Ascending aorta (tissue), 2 donors: ENCODE results near the gene PRIMA1. TPM values are rescaled to one million over a fixed set of nuclear protein-coding genes. Genes with fewer than 3 reads are reported as not detected.

Experiments used
- DNase-seq, 2 donors: peaks; one replicate each; pipeline ENCODE4 v3.0.0-alpha.2; 2019; ENCODE audit warnings: low spot score in 2 of 2
- H3K27ac ChIP-seq, 2 donors: fragments of 200-600 bp; sonication (generic); one replicate each; pipeline ENCODE4 v1.5.1; 2016 to 2017; ENCODE audit warnings: mild to moderate bottlenecking in 1 of 2
- H3K27me3 ChIP-seq: fragments of 200-600 bp; sonication (generic); one replicate; pipeline ENCODE4 v1.5.1; 2017
- H3K36me3 ChIP-seq, 2 donors: fragments of 200-600 bp; sonication (generic); one replicate each; pipeline ENCODE4 v1.5.1; 2016
- H3K4me1 ChIP-seq, 2 donors: fragments of 200-600 bp; sonication (generic); one replicate each; pipeline ENCODE4 v1.5.1; 2016 to 2017; ENCODE audit warnings: mild to moderate bottlenecking in 1 of 2
- H3K4me3 ChIP-seq, 2 donors: fragments of 200-600 bp; sonication (generic); one replicate each; pipeline ENCODE4 v1.5.1; 2016 to 2017; ENCODE audit warnings: mild to moderate bottlenecking in 1 of 2
- H3K9me3 ChIP-seq, 2 donors: fragments of 200-600 bp; sonication (generic); one replicate each; pipeline ENCODE4 v1.5.1; 2016
- CTCF ChIP-seq, 3 experiments: fragments of 200-600 bp in 2 of 3; fragments of 450-650 bp in 1 of 3; sonication (generic) in 2 of 3; IDR thresholded peaks; one replicate each; pipeline ENCODE4 v1.5.1; 2016 to 2019; ENCODE audit warnings: antibody characterized with exemption in 3 of 3, mild to moderate bottlenecking in 1 of 3, moderate library complexity in 1 of 3
- intact Hi-C: fragments of 100-400 bp; cut with DNase I; formaldehyde crosslinking; loops from one replicate; pipeline ENCODE4 v1.15.1; 2023
- total RNA-seq: library from RNA; depleted of rRNA; stranded (reverse); fragments of >200 nt; gene quantifications from one replicate; pipeline ENCODE4 v1.1.0, GENCODE V29; 2016

The PRIMA1 gene
- total RNA-seq, 1 donor from 2014 or later = 9.4 TPM

- DNase-seq = no peak
- Histone ChIP-seq H3K27ac (no peak overlapping the region), H3K4me3 (no peak overlapping the region), H3K9me3 (no peaks in the 10 kb centered on the region), H3K27me3 (no peaks in the 10 kb centered on the region), H3K4me1 (no peaks in the 10 kb centered on the region), H3K36me3 (no peaks in the 10 kb centered on the region)
- peak in 2 of 3 experiments; percentile 19 to 33 for TF ChIP-seq CTCF (IDR thresholded peaks at IDR 0.05)
- intact Hi-C loops = loop anchor here (2.0 kb wide), 1 partner anchor 52 kb away; the partner anchor contains the start of gene PRIMA1
Measured at GRCh38 chr14:93736378-93737014, 51.8 kb downstream of the PRIMA1 start.

DNA sequence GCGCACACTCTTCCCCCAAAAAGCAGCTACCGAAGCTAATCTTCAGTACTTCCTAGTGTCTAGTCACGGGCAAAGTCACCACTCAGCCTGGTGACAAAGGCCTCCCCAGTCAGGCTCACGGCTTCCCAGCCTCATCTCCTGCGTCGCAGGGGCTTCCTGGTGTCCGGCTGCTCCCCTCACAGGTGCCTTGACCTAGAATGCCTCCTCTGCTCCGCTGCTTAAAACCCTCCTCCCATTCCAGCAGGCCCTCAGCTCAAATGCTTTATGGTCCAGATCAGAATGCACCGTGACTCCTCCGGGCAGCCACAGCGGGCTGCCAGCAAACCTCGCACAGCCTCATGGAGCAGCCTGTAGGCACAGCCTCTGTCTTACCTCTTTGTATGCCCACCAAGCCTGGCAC, 53.1 kb downstream of the PRIMA1 start:
- Histone ChIP-seq H3K27ac (no peak overlapping the region), H3K36me3 (no peaks in the 10 kb centered on the region), H3K9me3 (no peaks in the 10 kb centered on the region), H3K4me3 (no peak overlapping the region), H3K4me1 (no peaks in the 10 kb centered on the region), H3K27me3 (no peaks in the 10 kb centered on the region)
- DNase-seq = no peak
- TF ChIP-seq CTCF (IDR thresholded peaks at IDR 0.05) = no peak
- intact Hi-C loops = no loop called here

DNA sequence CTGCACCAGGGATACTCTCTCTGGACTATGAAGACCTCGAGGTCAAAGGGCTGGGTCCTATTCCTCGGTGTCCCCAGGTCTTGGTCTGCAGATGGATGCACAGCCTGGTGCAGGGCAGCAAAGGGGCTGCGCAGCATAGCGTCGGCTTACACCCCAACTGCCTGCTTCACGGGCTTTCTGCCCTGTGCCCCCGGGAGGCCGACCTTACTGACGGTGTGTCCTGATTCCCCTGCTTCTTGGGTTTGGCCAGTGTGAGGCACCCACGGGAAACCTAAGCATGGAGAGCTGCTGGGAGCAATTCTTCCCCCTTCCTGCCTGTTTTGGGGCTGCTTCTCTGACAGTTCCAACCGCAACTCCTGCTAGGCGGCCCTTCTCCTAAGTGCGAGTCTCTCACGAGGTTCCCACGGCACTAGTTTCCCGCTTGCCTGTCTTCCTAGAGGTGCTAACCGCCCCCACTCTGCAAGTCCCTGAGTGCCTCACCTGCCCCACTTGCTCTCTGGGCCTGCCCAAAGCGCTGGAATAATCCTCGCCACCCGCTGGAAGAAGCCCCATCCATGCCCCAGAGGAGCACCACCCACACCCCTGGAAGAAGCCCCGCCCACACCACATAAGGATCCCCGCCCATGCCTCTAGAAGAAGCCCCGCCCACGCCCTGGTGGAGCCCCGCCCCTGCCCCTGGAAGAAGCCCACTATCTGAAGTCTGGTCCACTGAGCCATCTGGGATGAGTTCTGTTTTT, 54.0 kb downstream of the PRIMA1 start:
- TF ChIP-seq CTCF (IDR thresholded peaks at IDR 0.05) = no peak
- Histone ChIP-seq H3K9me3 (no peaks in the 10 kb centered on the region), H3K4me3 (no peak overlapping the region), H3K36me3 (no peaks in the 10 kb centered on the region), H3K27ac (no peak overlapping the region), H3K4me1 (no peaks in the 10 kb centered on the region), H3K27me3 (no peaks in the 10 kb centered on the region)
- intact Hi-C loops = no loop called here
- no peak for DNase-seq

GRCh38 chr14:93733631-93734030, 54.7 kb downstream of the PRIMA1 start:
- H3K27me3 ChIP-seq = no peaks in the 10 kb centered on the region
- no peaks in the 10 kb centered on the region for H3K36me3 ChIP-seq
- no peak overlapping the region for H3K27ac ChIP-seq
- H3K9me3 ChIP-seq = no peaks in the 10 kb centered on the region
- no peak for DNase-seq
- H3K4me1 ChIP-seq = no peaks in the 10 kb centered on the region
- intact Hi-C loops = no loop called here
- no peak for TF ChIP-seq CTCF (IDR thresholded peaks at IDR 0.05)
- no peak overlapping the region for H3K4me3 ChIP-seq

DNA sequence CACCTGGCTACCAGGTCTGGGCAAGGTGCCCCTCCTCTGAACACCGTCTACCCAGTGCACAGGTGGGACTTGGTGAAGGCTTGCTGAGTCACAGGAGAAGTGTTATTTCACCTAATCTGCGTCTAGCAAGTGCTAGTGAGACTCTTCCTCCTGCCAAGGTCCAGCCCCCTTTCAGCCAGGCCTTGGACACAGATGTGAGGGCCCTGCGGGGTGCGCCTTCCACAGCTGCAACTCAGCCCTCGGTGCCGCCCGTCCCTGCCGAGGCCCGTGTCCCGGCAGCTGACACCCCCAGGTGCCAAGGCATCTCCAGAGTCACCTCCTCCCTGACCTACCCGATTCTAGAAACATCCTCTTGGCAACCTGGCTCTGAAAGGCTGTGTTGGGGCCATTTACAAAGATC, 55.1 kb downstream of the PRIMA1 start:
- Histone ChIP-seq H3K36me3 (no peaks in the 10 kb centered on the region), H3K27ac (no peak overlapping the region), H3K4me1 (no peaks in the 10 kb centered on the region), H3K9me3 (no peaks in the 10 kb centered on the region), H3K4me3 (no peak overlapping the region), H3K27me3 (no peaks in the 10 kb centered on the region)
- no peak for TF ChIP-seq CTCF (IDR thresholded peaks at IDR 0.05)
- DNase-seq = no peak
- intact Hi-C loops = no loop called here
